LHCN-M2 (cell line): Measurements from ENCODE around the gene INSYN1. TPM values are rescaled to one million over a fixed set of nuclear protein-coding genes. Genes with fewer than 3 reads are reported as not detected.
"Not testable (repeated sequence)": the region's sequence is repeated elsewhere in the genome, so short reads cannot be mapped to it uniquely, and the experiment has no call there.

ENCODE experiments used
- DNase-seq: peaks from one replicate; pipeline ENCODE4 v3.0.0-alpha.2; 2012; ENCODE audit warnings: low read depth
- polyA plus RNA-seq: library from polyadenylated mRNA; unstranded; fragments of >200 nt; gene quantifications from one replicate; pipeline ENCODE4 v1.2.1, GENCODE V29; 2012; ENCODE audit warnings: missing spikeins
- total RNA-seq: library from RNA; depleted of rRNA; stranded (reverse); fragments of >200 nt; gene quantifications from 2 replicates; pipeline ENCODE4 v1.2.3, GENCODE V29; 2014; rRNA removed

Gene INSYN1, protein sequence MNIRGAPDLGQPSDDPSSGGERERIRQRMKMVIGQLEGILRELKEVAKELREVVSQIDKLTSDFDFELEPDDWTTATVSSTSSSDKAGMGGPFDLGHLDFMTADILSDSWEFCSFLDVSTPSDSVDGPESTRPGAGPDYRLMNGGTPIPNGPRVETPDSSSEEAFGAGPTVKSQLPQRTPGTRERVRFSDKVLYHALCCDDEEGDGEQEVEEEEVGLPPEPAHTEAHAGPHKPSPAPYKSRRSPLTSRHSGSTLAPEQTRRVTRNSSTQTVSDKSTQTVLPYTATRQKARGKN
- 0.19 and 0.29 TPM in 2 replicates for total RNA-seq
- polyA plus RNA-seq, result 0.60 TPM

DNA sequence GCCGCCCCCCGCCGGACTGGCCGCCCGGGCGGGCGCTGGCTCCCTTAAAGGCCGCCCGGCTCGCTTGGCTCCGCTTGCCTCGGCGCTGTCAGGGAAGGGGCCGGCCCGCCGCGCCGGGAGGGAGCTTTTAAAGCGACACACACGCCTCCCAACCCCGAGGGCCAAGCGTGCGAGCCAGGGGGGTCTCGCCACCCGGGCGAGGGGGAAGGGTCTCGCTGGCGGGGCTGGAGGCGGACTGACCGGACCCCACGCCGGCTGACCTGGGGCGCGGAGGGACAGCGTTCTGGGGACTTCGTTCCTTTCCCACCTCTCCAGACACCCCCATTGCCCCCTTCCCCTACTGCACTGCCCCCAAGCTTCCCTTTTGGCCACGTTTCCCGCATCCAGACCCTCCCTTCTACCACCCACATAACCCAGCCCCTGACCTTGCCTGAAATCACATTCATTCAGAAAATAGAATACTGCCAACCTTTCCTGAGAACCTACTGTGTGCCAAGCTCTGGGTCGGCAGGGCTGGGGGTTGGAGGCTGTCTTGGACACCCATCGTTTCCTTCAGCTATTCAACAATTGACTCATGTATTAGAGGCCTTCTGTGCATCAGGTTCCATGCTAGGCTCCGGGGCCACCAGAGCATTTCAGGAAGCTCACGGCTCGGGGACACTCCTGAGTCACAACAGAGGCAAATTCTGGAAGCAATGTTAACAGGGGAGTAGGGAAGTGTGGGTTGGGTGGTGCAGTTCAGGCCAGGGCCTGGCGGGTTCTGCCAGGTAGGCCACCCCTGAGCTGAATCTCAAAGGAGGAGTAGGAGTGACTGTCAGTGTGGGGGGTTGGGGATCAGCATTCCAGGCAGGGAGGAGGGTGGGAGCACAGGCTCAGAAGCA, at the start of gene INSYN1:
INSYN1 (minus strand) TSS at position 102 of the 881 bp plus-strand sequence. CDS start 2,221 bp downstream, outside the sequence.
- DNase-seq, result no peak

DNA sequence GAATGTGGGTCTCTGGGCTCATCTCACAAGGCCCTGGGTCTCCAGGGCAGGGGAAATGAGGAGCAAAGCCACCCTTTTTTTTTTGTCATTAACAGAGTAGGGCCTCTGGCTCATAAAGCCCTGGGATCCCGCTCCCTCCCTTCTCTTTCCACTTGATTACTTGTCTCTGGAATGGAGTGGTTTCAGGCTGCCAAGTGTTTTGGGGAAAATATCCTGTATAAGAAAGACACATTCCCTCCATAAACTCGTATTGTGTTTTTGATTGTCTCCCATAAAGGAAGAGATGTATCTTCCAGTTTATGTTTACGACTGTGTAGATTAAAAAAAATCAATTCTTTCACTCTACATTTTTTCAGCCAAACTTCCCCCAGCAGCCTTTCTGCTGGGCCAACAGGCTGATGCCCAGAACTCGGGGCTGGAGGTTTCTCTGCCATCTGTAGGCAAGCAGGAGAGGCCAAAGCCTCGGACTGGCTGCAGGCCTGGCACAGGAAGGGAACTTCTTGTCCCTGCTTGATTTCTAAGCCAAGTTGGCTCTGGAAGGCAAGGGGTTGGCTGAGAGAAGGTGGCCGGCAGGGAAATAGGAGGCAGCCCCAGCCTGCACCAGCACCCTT, 49.4 kb upstream of the INSYN1 start:
- DNase-seq, result no peak

DNA sequence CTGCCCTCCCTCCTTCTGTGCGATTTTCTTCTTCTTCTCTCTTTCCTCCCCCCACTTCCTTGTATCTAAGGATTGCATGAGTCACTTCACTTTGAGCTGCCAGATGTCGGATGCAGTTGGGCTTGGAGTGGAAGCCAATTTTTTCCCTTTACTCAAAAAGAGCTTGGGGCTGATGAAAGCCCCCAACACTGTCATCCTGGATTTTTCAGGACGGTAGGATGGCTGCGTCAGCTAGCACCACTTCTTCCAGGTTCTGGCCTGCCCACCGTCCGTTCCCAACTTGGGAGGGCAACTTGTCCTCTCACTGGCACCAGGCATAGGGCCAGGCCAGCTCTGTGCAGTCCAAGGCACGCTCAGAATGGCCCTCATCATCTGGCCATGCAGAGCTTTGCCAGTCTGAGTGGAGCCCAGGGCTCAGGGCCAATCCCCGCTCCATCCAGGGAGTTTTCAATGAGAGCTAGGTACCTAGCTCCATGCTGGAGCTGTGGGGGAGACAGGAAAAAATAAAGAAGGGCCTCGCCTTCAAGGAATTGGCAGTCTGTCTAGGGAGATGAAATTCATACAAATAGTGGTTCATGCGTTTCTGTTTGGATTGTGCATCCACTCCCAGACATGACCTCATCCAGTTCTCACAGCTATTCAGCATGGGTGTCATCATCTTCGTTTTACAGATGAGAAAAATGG, 47.7 kb upstream of the INSYN1 start:
- peak; percentile 56 for DNase-seq

DNA sequence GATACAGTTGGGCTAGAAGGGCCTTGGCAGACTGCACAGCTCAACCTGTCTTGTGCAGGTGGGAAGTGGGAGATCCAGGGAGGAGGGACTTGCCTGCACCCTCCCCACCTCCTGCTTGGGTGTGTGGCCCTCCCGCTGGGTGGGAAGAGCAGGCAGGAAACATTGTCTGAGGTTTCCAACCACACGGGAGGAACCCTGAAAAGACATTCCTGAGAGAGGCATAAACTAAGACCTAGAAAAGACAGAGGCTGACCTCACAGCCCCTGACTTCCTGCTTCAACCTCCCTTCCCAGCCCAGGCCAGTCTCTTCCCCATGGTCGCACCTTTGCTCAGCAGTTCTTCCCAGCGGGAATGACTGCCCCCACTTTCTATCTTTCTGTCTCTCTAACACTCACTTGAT, 46.3 kb upstream of the INSYN1 start:
- DNase-seq, result no peak

DNA sequence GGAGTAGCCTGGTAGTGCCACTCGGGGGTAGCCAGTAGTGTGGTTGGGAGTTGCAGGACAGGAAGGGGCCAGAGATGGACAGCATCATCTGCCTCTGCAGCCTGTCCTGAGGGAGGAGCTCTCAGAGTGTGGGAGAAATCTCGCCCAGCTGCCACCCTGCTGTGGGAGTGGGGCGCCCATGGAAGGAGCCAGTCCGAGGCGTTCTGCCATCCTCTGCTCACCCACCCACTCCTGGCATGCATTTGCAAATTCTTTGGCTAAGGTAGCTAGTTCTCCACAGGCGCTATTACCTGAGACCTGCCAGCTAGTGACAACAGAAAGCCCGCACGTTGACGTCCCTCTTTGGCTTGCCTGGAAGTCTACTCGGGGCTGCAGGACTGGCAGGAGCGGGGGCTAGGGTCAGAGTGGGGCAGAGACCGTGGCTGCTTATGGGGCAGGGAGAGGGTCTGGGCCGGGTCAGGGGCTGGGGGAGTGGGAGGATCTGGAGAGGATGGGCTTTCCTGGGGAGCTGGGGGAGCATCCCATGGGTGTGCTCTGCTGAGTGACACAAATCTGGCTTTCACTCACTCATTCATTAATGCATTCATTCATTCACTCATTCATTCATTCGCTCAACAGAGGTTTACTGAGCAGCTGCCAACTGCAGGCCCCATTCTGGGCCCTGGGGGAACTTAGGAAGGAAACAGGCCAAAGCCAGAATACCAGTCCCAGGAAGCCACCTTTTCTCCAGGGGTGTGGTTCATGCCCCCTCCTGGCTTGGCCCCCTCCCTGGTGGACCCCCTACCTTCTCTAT, 44.4 kb upstream of the INSYN1 start:
- no peak for DNase-seq

DNA sequence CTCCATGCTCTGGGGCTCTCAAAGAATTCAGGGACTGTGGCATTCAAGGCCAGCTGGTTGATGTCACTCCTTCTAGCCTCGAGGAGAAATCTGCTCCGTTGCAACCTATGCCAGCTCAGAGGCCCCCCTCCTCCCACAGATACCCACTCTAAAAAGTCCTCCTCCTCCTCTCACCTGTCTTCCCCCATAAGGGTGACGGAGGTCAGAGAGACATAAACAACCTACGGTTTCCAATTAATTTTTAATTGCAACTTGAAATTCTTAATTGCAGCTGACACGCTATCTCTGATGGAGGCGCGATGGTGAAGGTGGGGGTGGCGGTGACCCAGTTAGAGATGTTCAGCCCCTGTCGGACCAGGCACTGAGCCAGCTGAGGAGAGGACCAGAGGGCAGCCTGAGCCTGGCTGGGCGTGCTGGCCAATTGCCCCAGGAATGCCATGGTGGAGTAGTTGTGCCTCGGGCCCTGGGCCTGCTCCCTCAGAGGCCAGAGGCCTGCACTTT, 43.2 kb upstream of the INSYN1 start:
- DNase-seq, result no peak

DNA sequence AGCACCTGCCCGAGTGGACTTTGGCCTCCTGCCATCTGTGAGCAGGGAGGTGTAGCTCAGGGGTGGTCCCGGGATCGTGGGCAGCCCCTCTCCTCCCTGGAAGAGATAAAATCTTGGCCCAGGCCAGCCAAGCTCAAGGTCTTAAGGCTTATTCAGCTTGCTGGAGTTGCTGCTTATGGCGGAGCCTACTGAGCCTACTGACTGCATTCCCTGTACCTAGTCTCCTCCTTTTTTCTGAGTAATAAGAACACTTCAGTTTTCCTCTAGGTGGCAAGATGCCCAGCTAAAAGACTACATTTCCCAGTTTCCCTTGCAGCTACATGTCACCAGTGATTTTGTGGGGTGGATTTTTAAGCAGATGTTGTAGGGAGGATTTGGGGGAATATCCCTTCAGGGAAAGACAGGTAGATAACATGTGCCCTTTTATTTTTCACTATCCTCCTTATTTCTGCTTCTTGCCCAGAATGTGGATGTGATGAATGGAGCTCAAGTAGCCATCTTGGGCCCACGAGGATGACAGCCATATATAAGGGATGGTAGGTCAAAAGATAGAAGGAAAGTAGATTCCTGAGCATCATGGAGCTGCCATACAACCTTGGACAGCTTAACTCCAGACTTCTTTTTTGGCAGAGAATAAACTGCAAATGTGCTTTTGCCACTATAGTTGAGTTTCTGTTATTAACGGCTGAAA, 41.4 kb upstream of the INSYN1 start:
- no peak for DNase-seq

DNA sequence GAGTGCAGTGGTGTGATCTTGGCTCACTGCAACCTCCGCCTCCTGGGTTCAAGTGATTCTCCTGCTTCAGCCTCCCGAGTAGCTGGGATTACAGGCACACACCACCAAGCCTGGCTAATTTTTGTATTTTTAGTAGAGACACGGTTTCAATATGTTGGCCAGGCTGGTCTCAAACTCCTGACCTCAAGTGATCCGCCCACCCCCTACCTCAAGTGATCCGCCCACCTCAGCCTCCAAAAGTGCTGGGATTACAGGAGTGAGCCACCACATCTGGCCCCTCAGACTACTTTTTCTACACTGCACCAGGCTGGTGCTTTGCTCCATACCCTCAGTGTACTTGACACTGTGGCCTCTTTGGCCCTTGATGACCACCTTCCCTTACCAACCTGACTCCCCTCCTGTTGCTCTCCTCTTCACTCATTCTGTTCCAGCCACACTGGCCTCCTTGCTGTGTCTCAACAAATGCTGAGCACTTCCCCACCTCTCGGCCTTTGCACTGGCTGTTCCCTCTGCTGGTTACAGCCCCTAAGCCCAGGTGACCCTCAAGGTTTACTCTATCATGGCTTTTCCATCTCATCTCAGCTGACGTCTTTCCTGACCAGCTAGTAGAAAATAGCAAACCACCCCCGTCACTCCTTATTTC, 39.9 kb upstream of the INSYN1 start:
- DNase-seq, result not testable (repeated sequence)

DNA sequence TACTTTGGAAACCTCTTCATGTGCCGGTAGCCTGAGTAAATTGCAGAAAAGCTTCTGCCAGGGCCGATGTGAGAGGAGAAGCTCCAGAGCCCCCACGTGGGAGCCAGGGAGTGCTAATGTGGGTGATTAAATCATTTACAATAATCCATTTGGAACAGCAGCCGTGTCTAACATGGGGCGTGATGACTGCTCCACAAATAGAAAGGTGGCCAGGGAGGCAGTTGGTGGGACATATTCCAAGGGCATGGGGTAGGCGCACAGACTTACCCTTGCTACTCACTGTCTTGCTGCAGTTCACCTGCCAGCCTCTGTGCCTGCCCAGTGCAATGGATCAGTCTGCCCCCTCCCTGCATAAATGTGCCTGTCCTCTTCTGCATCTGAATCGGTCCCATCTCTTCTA, 39.3 kb upstream of the INSYN1 start:
- no peak for DNase-seq

DNA sequence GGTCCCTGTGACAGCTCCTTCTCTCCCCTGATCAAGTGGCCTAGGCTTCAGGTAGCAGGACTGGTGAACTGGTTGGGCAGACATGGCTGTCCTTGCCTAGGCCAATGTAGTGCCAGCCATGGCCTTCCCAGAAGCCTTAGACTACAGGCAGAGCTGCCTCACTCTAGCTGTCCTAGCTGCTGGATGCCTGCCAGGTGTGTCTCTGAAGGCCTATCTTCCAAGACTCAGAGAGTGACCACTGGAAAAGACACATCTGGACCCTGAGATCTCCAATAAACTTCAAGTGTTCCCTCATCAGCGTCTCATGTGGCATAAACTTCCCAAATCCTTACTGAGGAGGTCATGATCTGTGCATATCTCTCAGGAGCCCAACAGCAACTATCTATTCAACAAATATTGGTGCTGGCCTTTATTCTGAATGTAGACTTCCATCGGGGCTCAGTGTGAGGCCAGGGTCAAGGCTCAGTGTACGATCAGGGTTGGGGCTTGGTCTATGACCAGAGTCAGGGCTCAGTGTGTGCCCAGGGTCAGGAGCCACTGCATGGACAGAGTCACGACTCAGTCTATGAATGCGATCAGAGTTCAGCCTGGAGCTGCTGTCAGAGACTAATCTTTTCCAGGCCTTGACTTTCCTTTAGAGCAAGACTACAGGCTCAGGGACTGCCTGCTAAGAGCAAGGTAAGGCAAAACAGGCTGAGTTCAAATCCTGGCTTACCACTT, 36.5 kb upstream of the INSYN1 start:
- DNase-seq, result no peak

DNA sequence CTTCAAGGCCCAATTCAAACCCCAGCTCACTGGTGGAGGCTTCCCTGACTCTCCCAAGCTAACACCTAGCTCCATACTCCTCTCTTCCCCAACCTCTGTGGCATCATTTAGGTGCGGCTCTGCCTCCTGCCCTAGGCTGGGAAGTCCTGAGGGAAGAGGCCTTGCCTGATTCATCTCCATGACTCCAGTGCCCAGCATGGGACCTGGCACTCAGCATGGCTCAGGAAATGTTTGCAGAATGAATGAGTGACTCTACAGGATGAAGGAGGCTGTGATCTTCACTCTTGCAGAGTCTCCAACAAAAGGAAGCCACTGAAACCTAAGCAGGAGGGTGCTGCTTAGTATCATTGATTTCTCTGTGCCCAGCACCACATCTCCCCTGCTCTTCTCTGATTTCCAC, 34.5 kb upstream of the INSYN1 start:
- no peak for DNase-seq

DNA sequence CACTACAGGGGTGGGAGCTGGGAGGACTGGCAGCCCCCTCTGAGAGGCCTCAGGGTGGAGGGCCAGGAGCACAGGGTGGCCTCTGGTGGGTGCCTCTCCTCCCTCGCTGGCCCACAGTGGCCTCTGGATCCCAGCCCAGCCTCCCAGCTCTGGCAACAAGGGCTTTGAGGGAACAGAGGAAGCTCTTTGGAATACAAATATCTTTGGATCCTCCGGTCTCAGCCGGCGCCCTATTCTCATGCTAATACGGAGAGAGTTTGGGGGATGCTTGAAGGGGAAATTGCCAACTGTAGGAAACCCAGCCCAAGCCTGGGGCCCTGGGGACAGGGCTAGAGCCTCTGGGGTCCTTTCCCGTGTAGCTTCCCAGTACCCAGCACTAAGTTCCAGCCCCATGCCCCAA, 33.4 kb upstream of the INSYN1 start:
- DNase-seq, result no peak

DNA sequence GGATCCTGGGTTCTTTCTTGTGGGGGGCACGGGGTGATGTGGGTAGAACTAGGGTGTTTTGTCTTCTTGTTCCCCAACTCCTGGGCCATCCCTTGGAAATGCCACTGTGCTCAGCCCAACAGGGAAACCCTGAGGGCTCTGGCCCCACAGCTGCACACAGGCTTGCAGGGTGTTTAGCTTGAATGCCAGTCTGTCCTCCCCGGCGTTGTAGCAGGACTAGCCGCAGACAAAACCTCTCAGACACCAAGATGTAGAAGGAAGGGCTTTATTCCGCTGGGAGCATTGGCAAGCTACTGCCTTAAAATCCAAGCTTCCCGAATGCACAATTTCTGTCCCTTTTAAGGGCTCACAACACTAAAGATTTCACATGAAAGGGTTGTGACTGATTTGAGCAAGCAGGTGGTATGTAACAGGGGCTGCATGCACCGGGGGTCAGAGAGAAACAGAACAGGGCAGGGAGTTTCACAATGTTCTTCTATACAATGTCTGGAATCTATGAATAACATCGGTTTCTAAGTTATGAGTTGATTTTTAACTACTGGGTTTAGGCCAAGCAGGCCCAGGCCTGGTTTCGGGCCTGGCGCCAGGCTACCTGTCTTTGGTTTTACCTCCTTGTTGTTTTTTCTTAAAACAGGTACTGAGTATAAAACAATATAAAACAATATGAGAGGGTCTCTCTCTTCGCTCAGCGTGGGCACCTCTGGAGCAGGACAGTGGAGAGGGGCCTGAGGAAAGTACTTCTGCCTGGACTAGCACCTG, 32.3 kb upstream of the INSYN1 start:
- DNase-seq, result not testable (repeated sequence)

DNA sequence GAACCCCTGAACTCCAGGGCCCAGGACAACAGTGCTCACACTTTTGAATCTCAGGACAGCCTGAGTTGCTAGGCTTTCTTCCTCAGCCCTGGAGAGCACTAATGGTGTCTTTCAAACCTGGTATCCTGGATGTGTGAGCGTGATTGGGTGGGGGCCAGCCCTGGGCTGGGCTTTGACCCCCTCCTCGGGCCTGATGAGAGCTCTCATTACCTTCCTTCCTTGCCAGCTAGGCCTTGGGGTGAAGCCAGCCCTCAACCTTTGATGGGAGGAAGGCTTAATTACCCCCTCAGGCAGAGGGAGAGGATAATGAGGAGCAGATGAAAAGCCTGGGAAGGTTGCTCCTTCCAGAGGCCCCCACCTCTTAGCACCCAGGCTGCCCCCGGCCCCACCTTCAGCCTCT, 31.1 kb upstream of the INSYN1 start:
- DNase-seq, result no peak

DNA sequence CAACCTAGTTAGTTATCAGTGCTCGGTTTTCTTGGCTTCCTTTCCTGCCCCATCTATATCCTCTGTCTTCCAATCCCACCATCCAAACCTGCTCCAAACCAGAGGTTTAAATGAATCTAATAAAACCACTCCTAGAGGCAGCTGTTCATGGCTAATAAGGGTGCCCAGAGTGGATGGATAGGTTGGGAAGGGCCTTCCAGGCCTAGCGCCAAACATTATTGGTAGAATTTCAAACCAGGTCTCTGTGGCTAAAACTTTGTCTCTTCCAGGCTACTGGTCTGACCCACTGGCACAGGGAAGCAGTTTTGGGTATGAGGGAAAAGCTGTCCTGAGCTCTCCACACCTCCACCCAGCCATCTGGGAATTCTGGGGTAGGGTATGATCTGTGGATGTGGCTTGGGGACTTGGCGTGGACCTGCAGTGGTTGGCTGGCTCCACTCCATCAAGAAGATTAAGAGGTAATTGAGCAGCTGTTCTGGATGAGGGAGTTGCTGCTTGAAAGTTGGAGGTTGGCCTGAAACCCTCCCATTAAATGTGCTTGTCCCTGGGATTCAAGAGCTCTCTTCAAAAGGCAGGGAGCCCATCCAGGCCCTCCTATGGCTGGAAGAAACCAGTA, 29.3 kb upstream of the INSYN1 start:
- DNase-seq, result no peak

DNA sequence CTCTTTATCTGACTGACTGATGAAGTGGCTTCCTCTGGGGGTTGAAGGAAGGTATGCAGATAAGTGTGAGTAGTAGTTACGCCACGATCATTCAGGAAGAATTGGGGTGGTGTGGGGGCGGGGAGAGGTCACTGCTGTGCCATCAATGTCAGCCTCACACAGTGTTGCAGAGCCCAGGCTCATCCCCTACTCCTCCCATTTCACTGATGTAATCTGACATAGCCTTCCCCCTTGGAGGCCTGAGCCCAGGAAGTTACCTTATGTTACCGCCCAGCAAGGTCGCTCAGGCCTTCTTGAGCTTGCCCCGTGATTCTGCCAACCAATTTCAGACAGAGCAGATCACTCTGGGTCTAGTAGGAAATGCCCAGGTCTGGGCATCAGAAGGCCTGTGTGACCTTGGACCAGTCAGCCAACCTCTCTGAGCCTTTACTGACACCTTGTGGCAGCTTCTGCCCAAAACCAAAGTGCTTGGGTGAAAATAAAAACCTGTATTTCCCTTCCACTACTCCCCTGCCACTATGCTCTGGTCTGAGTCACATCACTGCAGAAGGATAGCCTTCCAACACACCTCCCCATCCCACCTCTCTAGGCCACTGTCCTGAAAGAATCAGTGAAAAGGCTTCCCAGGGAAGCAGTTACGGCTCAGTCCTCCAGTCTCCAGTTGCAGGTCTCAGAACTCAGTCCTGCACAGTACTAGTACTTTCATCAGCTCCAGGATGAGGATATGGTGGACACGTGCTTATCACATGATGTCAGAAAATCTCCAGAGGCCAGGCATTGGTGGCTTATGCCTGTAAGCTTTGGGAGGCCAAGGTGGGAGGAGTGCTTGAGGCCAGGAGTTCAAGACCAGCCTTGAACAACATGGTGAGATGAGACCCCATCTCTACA, 28.1 kb upstream of the INSYN1 start:
- peak; percentile 25 for DNase-seq

DNA sequence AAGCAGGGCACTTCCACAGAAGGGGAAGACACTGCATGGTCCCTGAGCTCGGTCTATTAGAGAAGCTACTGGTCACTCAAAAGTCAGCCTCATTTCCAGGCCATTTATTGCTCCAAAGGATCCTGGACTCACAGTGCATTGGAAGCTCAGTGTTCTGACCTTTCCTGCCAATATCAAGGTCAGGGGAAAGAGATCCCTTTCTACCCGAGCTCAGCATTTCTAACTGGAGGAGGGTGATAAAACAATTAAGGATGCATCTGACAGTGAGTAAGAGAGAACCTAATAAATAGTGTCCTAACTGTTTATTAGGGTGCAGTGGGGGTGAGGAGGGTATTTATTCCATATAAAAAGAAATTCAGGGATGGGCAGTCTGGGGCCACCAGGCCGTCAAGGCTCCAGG, 26.8 kb upstream of the INSYN1 start:
- no peak for DNase-seq
